GM21528 (cell line): ENCODE data around the gene TRAP1.
"Not testable (repeated sequence)": the region's sequence is repeated elsewhere in the genome, so short reads cannot be mapped to it uniquely, and the experiment has no call there.

Experiments used
- ATAC-seq: cut with Tn5 transposase; IDR thresholded peaks from one replicate; pipeline ENCODE4 v1.9.1; 2021; ENCODE audit warnings: mild to moderate bottlenecking, moderate library complexity; ENCODE audit not compliant: unreplicated experiment, low FRiP score

Gene TRAP1

DNA sequence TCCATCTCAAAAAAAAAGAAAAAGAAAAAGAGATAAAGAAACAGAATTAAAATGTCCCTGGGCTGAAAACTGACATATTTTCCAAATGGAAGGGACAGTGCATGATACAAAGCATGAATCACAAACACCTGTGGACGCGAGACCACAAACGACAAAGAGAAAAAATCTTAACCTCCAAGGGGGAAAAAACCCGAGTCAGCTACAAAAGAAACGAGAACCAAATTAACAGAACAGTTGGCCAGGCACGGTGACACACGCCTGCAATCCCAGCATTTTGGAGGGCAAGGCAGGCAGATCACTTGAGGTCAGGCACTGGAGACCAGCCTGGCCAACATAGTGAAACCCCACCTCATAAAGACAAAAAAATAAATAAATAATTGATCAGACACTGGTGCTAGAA lies 1.9 kb downstream of the TRAP1 start:
- ATAC-seq = no peak

DNA sequence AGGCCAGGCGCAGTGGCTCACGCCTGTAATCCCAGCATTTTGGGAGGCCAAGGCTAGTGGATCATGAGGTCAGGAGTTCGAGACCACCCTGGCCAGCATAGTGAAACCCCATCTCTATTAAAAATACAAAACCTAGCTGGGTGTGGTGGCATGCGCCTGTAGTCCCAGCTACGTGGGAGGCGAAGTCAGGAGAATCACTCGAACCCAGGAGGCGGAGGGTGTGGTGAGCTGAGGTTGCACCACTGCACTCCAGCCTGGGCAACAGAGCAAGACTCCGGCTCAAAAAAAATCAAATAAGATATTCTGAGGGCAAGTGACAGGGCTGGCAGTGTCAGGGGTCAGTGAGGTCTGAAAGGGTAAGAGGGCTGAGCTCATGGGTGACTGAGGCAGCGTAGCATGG lies 2.9 kb downstream of the TRAP1 start:
- ATAC-seq = not testable (repeated sequence)

DNA sequence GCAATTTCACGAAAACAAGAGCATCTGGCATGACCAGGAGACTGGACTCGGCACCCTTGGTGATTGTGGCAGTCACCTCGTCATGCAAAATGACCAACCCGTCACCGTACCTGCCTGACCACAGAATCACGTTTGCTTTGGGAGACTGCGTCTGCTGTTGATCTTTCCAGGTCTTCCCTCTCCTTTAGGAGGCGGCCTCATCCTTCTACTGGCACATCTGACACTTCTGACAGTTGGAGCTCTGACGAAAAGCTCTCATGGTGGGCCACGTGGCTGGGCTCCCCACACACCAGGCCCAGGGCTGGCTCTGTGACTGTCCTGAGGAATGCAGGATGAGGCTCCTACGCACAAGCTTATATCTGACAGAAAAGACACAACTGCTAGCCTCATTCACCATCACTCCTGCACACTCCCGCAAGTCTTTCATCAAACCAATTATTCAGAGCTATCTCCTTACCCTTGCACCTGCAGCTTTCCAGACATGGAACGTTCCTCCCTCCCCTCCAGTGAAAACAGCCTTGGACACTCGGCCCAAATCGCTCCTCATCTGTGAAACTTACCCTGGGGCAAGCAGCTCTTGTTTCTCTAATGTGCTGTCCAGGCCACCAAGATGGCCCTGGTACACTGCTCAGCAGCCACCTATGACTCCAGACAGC lies 3.6 kb downstream of the TRAP1 start:
- ATAC-seq = no peak

DNA sequence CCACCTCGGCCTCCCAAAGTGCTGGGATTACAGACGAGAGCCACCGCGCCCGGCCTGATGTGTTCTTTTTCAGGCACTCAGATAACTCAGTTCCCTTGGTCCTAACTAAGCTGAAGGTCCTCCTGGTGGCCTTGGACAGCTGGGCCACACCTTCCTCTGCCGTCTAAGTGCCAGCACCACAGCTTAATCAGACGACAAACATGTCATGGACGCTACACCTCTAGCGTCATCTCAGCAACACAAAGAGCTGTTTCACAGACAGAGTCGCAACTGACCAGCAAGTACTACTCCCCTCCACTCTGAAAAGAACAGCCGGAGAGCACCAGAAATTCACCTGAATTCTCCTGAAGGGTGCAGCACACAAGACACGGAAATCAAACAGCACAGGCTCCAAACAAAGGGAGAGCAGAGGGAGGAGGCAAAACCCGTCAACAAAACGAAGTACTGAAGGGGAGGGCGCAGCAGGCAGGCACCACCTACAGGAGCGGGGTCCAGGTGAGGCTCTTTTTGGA lies 4.4 kb downstream of the TRAP1 start:
- no peak for ATAC-seq

DNA sequence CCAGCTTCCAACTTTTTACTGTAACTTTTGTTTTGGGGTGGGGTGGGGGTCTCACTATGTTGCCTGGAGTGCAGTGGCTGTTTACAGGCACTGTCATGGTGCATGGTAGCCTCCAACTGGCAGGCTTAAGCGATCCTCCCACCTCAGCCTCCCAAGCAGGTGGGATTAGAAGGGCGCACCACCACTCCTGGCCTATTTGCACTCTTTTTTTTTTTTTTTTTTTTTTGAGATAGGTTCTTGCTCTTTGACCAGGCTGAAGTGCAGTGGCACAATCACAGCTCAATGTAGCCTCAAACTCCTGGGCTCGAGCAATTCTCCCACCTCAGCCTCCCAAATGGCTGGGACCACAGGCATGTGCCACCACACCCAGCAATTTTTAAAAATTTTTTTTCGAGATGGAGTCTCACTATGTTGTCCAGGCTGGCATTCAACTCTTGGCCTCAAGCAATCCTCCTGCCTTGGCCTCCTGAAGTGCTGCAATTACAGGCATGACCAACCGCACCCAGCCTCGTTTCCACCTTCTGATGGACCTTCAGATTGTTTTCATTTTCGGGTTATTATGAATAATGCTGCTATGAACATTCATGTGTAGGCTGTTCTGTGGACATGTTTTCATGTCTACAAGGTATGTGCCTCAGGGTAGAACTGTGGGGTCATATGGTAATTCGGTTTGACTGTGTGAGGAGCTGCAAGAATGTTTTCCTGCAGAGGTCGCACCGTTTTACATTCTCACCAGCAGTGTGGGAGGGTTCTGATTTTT lies 10.9 kb downstream of the TRAP1 start:
- no peak for ATAC-seq

DNA sequence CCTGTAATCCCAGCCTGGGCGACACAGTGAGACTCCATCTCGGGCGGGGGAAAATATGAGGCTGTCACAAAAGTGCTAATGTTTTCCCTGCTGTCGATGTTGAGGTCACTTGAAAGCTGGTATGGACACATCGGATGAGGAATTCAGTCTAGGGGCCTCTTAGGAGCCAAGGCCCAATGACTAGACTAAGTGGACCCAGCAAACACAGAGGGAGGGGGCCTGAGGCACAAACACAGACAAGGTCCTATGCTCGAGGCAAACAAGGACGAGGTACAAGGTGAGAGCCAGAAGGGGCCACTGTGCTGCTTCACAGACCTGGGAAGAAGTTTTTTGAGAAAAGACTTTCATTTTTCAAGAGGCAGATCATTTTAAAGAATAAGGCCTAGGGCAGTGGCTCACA lies 15.2 kb downstream of the TRAP1 start:
- ATAC-seq = no peak

DNA sequence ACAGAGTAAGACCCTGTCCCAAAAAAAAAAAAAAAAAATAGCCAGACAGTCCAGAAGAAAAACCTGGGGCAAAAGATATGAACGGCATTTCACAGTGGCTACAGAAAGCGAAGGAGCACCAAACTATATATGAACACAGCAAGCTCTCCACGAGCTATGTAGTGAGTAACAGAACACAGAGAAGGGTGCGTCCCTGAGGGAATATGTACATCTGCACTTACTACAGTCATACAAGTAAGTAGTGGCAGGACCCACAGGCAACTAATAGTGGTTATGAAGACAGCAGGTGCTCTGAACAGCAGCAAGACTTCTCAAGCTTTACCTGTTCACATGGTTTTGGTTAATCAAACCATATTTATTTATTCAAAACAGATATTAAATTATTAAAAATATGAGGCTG lies 15.8 kb downstream of the TRAP1 start:
- ATAC-seq = no peak

DNA sequence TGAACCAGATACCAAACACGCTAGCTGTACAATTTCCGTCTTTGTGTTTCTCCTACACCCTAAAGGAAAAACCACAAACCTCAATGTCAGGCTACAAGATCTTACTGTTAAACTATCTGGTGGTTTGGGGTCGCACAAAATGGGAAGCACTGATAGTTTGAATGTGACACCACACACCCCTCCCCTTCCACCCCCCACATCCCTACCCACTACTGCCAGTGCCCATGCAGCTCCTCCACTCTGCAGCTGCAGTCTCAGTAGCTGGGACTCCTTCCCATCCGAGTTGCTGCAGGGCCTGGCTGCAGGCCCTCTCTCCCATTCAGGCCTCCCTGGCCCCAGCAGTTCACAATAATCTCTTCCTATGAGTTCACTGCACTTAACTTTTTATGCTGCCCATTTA lies 18.4 kb downstream of the TRAP1 start:
- no peak for ATAC-seq

DNA sequence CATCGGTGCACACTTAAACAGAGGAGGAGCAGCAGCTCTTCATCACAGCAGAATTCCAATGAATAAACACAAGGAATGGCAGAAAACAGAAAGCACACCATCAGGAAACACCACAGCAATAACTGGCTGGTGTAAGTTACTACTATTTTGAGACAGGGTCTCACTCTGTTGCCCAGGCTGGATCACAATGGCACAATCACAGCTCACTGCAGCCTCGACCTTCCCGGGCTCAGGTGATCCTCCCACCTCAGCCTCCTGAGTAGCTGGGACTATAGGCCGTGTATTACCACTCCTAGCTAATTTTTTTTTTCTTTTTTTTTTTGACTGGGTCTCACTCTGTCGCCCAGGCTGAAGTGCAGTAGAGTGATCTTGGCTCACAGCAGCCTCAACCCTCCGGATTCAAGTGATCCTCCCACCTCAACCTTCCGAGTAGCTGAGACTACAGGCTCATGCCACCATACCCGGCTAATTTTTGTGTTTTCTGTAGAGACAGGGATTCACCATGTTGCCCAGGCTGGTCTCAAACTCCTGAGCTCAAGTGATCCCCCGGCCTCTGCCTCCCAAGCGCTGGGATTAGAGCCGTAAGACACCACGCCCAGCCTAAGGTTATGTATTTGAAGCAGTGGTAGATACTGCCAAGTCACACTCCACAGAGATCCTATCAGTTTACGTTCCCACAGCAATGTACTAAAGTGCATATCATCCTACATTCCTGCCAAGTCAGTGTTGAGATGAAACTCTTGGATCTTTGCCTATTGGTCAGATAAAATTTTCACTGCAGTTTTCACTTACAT lies 20.7 kb downstream of the TRAP1 start:
- ATAC-seq = no peak

DNA sequence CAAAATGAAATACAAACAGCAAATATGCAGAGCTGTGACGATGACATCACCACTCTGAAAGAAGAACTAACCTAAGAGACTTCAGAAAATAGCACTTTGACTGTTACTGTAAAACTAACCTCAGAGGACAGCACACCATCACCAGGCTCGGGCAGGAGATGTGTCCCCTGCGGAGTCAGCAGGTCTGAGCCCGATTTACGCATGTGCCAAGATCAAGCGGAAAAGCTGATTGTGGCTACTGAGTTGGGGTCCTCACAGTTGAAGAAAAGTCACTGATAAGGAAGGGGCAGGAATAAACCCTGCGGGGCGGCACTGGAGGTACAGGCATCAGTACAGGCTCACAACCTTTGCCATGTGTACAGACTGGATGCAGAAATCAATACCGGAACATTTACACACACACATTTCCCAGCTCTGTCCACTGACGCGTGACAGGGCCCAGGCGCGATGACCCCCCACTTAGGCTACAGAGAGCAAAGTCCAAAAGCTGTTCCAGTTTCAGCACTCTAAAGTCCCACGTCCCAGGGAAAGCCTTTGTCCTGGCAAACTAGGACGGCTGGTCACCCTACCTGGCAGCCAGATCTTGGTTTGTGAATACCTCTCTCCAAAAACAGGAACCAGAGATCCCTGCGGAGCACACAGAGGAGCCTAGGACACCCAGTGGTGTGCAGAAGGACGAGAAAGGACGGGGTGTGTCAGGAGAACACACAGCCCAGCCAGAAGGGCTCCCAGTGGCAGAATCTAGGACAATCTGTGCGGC lies 21.5 kb downstream of the TRAP1 start:
- no peak for ATAC-seq

DNA sequence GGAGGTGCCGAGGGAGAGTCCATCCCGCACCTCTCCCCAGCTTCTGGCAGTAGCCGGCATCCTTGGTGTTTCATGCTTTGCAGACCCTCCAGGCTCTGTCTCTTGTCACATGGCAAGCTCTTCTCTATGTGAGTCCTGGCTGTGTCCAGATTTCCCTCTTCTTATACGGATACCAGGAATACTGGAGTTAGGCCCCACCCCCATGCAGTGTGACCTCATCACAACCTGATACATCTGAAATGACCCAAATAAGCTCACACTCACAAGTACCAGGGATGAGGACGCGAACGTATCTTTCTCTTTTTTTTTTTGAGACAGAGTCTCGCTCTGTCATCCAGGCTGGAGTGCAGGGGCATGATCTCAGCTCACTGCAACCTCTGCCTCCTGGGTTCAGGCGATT lies 23.3 kb downstream of the TRAP1 start:
- ATAC-seq = no peak

DNA sequence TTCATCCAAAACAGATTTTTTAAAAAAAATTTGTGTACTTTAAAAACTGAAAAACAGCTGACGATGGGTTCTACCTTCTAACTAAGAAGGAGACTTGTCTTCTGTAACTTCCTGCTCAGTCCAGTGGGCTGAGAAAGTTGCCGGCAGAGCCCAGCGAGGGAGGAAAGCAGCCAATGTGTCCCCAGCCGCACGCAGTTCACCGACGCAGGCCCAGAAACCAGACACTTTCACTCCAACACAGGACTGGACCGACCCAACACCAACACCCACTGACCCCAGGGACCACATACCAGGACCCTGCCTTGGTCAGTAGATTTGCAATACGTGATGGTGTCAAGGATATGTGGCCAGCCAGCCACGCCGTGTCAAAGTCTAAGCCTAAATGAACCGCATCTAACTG lies 25.6 kb downstream of the TRAP1 start:
- no peak for ATAC-seq

DNA sequence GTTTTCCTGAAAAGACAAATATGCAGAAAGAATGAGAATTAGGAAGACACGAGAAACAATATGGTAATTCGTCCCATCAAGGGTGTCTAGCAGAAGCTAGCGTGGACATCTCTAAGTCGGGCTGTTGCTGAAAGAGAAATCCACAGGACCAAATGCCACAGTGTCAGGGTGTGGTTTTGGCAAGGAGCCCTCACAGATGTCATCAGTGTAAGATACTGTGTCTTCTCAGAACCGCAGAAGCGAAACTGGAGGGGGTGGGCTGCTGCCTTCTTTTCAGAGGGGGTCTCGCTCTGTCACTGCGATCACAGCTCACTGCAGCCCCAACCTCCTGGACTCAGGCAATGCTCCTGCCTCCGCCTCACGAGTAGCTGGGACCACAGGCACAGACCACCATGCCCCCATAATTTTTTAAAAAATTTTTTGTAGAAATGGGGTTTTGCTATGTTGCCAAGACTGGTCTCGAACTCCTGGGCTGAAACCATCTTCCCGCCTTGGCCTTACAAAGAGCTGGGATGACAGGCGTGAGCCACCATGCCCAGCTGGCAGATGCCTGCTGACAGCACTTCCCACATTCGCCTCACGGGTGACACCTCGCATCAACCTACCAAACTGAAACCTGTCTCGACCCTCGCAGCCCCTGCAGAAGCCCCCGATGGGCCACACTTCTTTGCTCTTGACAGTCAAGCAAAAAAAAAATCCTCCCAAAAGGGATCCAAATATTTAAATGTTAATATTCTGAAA lies 26.2 kb downstream of the TRAP1 start:
- ATAC-seq = no peak

DNA sequence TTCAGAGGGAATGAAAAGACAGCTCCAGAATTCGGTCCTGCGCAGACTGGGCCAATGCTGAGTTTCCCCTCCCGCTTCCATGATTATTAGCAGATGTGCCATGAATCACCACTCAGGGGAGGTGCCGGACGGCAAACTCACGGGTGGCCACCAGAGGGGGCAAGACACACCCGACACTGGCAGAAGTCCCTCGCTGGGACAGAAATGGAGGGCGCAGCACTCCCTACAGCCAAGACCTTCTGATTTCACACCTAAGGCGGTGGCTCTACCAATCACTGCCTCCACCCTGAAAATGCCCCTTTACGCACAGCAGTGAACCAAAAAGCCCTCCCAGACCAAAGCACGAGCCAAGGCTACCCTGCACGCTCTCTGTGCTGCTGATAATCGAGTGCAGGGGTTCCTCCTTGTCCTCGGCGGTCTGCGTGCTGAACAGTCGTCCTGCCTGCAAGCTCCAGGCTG lies 26.8 kb downstream of the TRAP1 start:
- no peak for ATAC-seq

DNA sequence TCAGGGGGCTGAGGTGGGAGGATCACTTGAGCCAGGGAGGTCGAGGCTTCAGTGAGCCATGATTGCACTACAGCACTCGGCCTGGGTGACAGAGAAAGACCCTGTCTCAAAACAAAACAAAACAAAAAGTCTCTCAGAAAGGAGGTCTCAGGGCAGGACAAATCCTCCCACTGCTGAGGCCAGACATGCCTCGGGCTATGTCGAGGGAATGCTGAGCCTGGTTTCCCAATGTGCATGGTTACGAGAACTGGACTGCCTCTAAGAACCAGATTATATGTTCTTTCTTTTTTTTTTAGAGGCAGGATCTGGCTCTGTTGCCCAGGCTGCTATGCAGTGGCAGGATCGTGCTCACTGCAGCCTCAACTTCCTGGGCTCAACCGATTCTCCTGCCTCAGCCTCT lies 27.6 kb downstream of the TRAP1 start:
- no peak for ATAC-seq

DNA sequence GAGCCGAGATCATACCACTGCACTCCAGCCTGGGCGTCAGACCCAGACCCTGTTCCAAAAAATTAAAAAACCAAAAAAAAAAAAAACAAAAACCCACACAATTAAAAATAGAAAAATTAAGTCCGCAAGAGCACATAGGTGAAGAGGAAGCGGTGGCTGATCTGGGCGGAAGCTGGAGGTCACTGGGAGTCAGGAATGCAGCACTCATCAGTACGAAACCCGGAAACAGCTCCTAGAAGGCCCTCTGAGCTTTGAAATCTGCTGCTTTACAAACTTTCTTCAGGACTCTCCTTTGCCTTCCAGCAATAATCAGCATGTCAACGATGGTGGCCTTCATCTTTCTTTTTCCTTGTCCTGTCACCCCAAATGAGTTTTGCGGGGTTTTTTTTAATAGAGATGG lies 29.5 kb downstream of the TRAP1 start:
- no peak for ATAC-seq

DNA sequence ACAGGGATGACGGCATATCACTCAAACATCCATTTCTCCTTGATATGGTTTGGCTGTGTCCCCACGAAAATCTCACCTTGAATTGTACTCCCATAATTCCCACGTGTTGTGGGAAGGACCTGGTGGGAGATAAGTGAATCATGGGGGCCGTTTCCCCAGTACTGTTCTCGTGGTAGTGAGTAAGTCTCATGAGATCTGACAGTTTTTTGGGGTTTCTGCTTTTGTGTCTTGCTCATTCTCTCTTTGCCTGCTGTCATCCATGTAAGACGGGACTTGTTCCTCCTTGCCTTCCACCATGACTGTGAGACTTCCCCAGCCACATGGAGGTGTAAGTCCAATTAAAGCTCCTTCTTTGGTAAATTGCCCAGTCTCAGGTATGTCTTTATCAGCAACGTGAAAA lies 30.3 kb downstream of the TRAP1 start:
- no peak for ATAC-seq

DNA sequence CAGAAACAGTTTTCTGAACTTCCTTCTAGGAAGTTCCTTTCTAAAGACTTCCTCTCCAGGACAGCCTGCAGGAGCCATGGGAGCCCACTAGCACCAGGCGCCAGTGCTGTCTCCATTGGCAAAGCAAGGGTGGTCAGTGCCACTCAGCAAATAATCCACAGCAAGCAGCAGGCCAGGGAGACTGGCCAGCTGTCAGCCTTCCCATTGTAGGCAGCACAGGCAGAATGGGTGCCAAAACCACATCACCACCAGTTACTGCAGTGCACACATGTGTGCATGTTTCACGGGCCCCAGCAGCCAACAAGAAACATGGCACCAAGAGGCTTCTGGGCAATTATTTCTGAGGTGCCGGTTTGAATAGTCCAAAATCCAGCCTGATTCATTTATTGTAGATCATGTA lies 36.1 kb downstream of the TRAP1 start:
- ATAC-seq = no peak

DNA sequence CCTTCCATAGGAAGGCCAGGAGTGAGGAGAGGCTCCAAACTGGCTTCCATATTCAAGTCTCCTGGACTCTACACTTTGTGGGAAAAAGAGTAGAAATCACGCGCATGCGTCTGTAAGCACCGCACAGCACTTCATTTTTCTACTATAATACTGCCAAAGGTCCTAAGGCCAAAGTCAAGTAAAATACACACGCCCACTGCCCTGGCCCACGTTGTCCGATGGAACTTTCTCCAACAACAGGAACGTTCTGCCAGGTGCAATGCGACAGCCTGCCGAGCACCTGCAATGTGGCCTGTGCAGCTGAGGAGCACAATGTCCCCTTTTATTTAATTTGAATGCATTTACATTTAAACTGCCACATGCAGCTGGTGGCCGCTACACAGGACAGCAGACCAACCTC lies 39.3 kb downstream of the TRAP1 start:
- no peak for ATAC-seq

DNA sequence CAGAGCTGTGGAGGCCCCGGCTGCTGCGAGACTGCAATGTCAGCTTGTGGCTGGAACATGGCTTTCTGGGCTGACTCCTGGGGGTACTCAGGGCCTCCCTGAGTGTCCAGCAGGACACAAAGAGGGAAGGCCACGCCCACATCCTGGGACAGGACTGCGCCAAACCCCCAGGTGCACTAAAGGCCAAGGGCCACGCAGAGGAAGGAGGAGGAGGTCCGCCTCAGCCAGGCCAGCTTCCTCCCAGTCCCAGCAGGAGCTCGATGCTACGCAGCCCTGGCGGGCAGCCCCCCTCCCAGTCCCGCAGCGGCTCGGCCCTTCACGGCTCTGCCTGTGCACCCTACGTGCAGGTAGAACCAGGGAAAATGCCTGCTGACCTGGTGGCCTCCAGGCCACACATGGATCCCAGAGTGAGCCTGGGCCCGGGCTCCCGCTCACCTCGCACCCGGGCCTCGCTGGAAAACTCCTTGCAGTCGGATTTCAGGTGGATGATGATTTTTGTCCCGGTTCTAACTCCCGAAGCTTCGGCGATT lies 41.7 kb downstream of the TRAP1 start:
- ATAC-seq = no peak
